Skeletal muscle satellite cell (primary cell): ENCODE data around the gene CRIM1.

Experiments
- H3K27me3 ChIP-seq: 2 replicates; pipeline ENCODE4 v1.7.0; 2013; ENCODE audit warnings: low read length; ENCODE audit not compliant: control insufficient read depth, insufficient read depth
- H3K36me3 ChIP-seq: 2 replicates; pipeline ENCODE4 v1.7.0; 2013; ENCODE audit warnings: mild to moderate bottlenecking, control low read depth, low read length; ENCODE audit not compliant: insufficient read depth
- H3K4me1 ChIP-seq: 2 replicates; pipeline ENCODE4 v1.7.0; 2013; ENCODE audit warnings: low read length; ENCODE audit not compliant: control insufficient read depth, insufficient read depth
- H3K4me2 ChIP-seq: 2 replicates; pipeline ENCODE4 v1.7.0; 2013; ENCODE audit warnings: mild to moderate bottlenecking, low read length
- H3K4me3 ChIP-seq: 2 replicates; pipeline ENCODE4 v1.7.0; 2013; ENCODE audit warnings: low read length
- H3K9ac ChIP-seq: 2 replicates; pipeline ENCODE4 v1.7.0; 2013; ENCODE audit warnings: mild to moderate bottlenecking, low read depth, low read length, moderate library complexity
- H3K9me3 ChIP-seq: replicated peaks from 2 replicates; pipeline ENCODE4 v1.7.0; 2013; ENCODE audit warnings: mild to moderate bottlenecking, control low read depth, low read length

The CRIM1 gene

DNA sequence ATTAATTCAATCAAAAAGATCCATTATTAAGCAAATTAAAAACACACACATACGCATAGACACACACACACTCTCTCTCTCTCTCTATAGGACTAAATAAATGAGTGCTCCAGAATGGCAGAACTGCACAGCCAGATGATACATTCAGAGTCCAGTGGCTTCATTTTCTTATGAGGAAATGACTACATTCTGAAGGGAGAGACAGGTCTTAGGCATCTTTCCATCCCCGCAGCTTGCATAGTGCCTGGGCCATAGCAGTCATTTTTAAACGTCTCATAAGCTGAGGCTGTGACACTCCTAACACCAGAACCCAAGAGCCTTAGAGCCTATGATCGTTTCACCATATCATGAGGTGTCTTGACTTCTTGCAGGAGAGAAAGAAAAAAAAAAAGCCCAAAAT, 211.3 kb downstream of the CRIM1 start:
- no peak overlapping the region for H3K4me2 ChIP-seq
- H3K27me3 ChIP-seq = no peaks in the 10 kb centered on the region
- no peaks in the 10 kb centered on the region for H3K9me3 ChIP-seq
- peaks cover 35% of the 10 kb centered on the region for H3K36me3 ChIP-seq
- peak overlapping the region; percentile 82 for H3K9ac ChIP-seq
- no peak overlapping the region for H3K4me3 ChIP-seq
- H3K4me1 ChIP-seq = peaks cover 91% of the 10 kb centered on the region

DNA sequence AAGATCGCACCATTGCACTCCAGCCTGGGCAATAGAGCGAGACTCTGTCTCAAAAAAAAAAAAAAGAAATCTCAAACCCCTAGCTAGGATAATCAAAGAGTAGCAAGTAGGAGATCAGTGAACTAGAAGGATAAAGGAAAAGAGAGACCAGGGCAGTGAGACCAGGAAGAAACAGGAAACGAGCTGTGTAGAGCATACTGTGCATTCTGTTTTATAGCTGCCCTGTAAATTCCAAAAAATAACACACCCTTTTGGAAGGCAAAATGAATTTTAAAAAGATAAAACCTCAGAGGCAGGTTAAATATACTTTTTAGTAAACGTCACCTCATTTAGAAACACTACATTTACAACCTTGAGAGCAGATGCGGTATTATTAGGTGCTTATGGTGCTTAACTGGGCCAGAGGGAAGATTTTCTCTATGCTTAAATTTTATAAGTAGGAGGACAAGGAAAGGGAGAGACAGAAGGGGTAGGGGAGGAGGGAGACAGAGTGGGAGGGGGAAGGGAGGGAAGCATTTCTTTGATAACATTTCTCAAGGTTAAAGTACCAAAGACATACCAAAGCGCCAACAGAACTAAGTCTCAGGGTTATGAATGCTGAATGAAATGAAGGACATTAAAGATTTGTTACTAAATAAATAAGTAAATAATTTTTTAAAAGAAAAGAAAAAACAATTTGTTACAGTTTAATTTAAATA, 212.3 kb downstream of the CRIM1 start:
- H3K4me3 ChIP-seq = no peak overlapping the region
- H3K4me2 ChIP-seq = peak overlapping the region; percentile 63
- H3K27me3 ChIP-seq = no peaks in the 10 kb centered on the region
- peaks cover 42% of the 10 kb centered on the region for H3K36me3 ChIP-seq
- H3K9ac ChIP-seq = peak overlapping the region; percentile 82
- no peaks in the 10 kb centered on the region for H3K9me3 ChIP-seq
- peaks cover 91% of the 10 kb centered on the region for H3K4me1 ChIP-seq

DNA sequence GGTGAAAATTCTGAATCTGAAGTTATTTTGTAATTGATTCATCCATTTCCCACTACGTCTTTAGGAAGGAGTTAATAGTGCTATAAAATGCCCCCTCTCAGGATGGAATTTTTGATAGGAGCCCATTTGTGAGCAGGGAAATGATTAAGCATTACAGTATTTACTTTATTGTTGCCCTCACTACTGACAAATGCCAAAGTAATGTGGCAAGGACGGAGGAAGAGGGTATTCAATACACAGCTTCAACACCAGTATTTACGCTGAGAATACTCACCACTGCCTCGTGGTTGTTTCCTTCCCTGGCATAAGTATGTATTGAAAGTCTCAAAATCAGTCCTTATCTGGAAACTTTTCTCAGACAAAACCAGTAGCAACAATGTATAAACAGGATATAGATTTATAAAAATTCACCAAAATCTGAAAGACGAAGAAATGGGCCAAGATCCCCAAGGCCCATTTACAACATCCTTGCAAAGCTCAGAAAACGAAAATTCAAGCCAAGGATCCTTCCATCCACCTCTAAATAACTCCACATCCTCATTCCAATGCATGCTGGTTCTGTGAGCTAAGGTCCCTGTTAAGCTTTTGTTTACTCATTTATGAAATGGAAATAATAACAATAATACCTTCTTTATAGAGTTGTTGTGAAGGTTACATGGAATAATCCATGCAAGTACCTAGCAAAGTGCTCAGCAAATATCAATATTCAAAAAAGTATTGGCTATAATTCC, 213.1 kb downstream of the CRIM1 start:
- Histone ChIP-seq H3K27me3 (no peaks in the 10 kb centered on the region), H3K36me3 (peaks cover 50% of the 10 kb centered on the region), H3K9me3 (no peaks in the 10 kb centered on the region), H3K4me2 (peak overlapping the region; percentile 63), H3K4me1 (peaks cover 86% of the 10 kb centered on the region), H3K9ac (peak overlapping the region; percentile 82), H3K4me3 (peak overlapping the region; percentile 18)

DNA sequence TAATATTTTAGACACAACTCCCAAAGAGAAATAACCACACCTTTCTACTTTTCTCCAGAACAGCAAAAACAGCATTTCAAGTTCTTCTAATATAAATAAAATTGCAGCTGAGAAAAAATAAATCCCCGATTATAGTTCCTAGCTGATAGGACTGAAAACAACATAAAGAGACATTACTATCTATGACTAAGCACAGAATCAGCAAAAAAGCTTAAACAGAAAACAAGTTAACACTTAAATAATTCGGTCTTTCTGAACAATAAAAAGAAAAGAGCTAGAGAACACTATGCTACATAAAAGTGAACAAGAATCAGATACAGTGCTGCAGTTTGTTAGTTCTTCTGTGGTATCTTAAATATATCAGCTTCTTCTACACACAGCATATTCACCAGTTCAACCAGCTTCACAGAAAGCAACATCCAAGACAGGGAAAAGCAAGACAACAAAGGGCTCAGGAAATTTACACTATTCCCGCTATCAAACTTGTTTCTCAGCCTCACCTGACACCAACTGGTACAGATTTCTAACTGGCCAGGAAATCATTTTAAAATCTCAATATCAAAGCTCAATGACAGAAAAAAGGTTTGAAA, 213.8 kb downstream of the CRIM1 start:
- Histone ChIP-seq H3K4me1 (peaks cover 80% of the 10 kb centered on the region), H3K9me3 (no peaks in the 10 kb centered on the region), H3K4me3 (peak overlapping the region; percentile 18), H3K9ac (peak overlapping the region; percentile 82), H3K4me2 (peak overlapping the region; percentile 63), H3K27me3 (no peaks in the 10 kb centered on the region), H3K36me3 (peaks cover 54% of the 10 kb centered on the region)

DNA sequence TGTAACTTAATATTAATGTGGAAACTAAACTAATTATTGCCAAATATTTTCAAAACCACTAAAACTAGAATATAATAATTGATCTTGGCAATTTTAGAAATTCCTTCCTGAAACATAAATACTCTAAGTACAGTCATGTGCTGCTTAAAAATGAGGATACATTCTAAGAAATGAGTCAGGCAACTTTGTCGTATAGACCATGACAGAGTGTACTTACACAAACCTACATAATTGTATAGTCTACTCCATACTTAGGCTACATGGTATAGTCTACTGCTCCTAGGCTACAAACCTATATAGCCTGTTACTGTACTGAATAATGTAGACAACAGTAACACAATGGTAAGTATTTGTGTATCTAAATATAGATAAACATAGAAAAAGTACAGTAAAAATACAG, 214.8 kb downstream of the CRIM1 start:
- Histone ChIP-seq H3K4me2 (peak overlapping the region; percentile 34), H3K4me3 (no peak overlapping the region), H3K9me3 (no peaks in the 10 kb centered on the region), H3K4me1 (peaks cover 69% of the 10 kb centered on the region), H3K36me3 (peaks cover 53% of the 10 kb centered on the region), H3K27me3 (no peaks in the 10 kb centered on the region), H3K9ac (peak overlapping the region; percentile 82)

DNA sequence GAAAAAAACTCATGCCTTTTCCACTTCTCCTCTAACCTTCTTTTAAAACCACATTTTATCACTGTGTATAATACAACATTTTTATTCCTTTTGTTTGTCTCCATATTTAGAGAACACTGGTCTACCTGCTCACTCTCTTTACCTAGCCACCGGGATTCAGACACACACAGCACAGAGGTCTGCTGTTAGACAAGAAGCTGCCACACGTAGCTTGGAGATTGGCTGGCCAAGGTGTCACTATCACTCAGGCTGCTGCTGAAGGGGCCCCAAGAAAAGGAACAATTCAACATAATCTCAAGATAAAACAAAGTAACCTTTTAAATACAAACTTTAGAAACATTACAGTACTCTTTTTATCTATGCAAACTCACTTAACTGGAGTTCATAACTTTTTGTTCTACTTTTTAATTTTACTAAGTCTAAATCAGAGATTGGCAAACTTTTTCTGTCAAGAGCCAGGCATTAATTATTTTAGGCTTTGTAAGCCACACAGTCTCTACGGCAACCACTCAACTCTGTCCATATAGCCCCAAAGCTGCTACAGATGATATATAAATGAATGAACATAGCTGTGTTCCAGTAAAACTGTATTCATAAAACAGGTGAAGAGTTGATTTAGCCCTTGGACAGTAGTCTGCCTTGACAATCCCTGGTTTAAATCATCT, 216.6 kb downstream of the CRIM1 start:
- H3K4me1 ChIP-seq = peaks cover 53% of the 10 kb centered on the region
- H3K4me2 ChIP-seq = no peak overlapping the region
- H3K9me3 ChIP-seq = no peaks in the 10 kb centered on the region
- H3K27me3 ChIP-seq = no peaks in the 10 kb centered on the region
- H3K4me3 ChIP-seq = no peak overlapping the region
- peak overlapping the region; percentile 24 for H3K9ac ChIP-seq
- peaks cover 53% of the 10 kb centered on the region for H3K36me3 ChIP-seq

DNA sequence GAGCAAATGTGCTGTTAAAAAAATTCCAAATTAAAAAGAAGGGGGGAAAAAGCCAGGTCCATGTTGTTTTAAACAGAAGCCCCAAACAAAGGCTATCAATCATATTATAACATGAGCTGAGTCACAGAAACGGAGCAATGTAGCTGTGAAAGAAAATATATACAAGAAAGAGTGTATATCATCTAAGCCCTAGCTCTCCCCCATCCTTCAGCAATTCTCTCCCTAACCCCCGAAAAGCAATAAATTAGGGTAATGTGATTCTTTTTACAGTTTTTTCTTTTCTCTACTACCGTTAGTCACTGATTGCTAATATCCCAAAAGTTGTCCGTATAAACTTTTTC, 217.1 kb downstream of the CRIM1 start:
- Histone ChIP-seq H3K9me3 (no peaks in the 10 kb centered on the region), H3K27me3 (no peaks in the 10 kb centered on the region), H3K4me2 (no peak overlapping the region), H3K36me3 (peaks cover 55% of the 10 kb centered on the region), H3K9ac (peak overlapping the region; percentile 24), H3K4me1 (peaks cover 48% of the 10 kb centered on the region), H3K4me3 (no peak overlapping the region)

DNA sequence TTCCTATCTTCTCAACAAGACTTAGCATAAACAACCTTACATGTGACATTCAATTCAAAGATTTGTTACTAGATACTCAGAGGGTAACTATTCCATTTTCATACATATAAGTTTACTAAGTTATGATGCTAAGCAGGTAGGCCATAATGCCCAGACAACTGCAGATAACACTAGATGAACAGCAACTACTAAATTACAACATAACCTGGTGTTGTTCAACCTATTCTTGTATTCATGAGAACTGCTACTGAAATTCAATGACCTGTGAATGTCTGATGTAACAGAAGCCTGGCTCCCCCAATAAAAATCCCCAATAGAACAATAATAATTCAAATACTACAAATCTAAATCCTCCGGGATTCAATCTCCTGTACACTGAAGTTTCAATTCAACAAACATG, 217.6 kb downstream of the CRIM1 start:
- H3K4me3 ChIP-seq = no peak overlapping the region

DNA sequence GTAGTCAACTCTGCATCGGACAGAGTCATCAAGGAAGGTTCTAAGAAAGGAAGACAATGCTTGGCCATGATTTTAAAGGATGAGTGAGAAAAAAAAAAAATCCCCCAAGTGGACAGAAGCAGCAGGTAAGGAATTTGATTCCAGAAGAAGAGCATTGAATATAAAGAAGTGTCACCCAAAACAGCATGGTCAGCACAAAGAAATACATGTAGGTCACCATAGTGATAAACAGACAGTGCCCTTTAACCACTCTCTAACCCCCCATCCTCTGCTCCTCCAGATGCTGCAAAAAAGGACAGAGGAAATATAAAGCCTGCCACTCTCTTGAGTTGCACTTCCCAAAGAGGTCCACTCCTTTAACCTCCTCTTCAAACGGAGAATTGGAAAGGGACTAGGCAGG, 219.0 kb downstream of the CRIM1 start:
- no peaks in the 10 kb centered on the region for H3K27me3 ChIP-seq
- no peak overlapping the region for H3K9ac ChIP-seq
- H3K4me1 ChIP-seq = peaks cover 39% of the 10 kb centered on the region
- H3K4me3 ChIP-seq = no peak overlapping the region
- H3K9me3 ChIP-seq = no peaks in the 10 kb centered on the region
- peaks cover 74% of the 10 kb centered on the region for H3K36me3 ChIP-seq
- no peak overlapping the region for H3K4me2 ChIP-seq

More for the DNA sequence above, 217.6 kb downstream of the CRIM1 start:
- Histone ChIP-seq H3K9ac (no peak overlapping the region), H3K36me3 (peaks cover 60% of the 10 kb centered on the region), H3K27me3 (no peaks in the 10 kb centered on the region), H3K4me1 (peaks cover 43% of the 10 kb centered on the region), H3K4me2 (no peak overlapping the region), H3K9me3 (no peaks in the 10 kb centered on the region)

DNA sequence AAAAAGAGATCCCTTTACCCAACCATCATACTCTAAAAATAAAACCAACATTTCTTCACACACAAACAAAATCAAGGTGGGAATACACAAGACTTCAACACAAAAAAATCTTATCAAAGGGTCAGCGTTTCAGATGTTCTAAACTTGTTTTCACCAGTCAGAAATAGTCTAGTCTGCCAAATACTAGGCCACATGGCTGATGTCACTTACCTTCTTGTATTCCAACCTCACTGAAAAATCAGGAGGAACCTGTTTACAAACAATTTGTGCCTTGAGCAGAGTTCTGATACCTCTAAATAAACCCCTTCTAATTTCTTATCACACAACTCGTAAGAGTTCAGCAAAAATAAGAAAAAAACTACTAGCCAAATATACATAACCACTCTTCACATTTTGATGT, 222.3 kb downstream of the CRIM1 start:
- no peak overlapping the region for H3K4me2 ChIP-seq
- H3K4me1 ChIP-seq = peaks cover 18% of the 10 kb centered on the region
- H3K4me3 ChIP-seq = no peak overlapping the region
- H3K36me3 ChIP-seq = peaks cover 88% of the 10 kb centered on the region
- no peak overlapping the region for H3K9ac ChIP-seq
- no peaks in the 10 kb centered on the region for H3K9me3 ChIP-seq
- H3K27me3 ChIP-seq = no peaks in the 10 kb centered on the region
